Measurements from ENCODE around the gene HEXD.
"Not testable (repeated sequence)": the region's sequence is repeated elsewhere in the genome, so short reads cannot be mapped to it uniquely, and the experiment has no call there.

HEXD gene

GRCh38 chr17:82457073-82457928, 39.2 kb downstream of the HEXD start:
- H3K36me3 ChIP-seq (ENCODE audit: control insufficient read depth, insufficient read depth, low read length), result peaks cover 8% of the 10 kb centered on the region
- no peaks in the 10 kb centered on the region for H3K27me3 ChIP-seq (replicated peaks; ENCODE audit: control insufficient read depth, insufficient read depth, low read length)
- no peak for TF ChIP-seq CTCF (IDR thresholded peaks at IDR 0.05; ENCODE audit: insufficient read depth, low read length, poor library complexity, severe bottlenecking)
- peak overlapping the region; percentile 92 for H3K4me3 ChIP-seq (replicated peaks; ENCODE audit: low read depth, low read length)
- DNase-seq (ENCODE audit: extremely low read depth, insufficient read length), result no peak

GRCh38 chr17:82457929-82458178, 39.7 kb downstream of the HEXD start:
- Histone ChIP-seq H3K27me3 (replicated peaks; ENCODE audit: control insufficient read depth, insufficient read depth, low read length) (no peaks in the 10 kb centered on the region), H3K36me3 (ENCODE audit: control insufficient read depth, insufficient read depth, low read length) (peaks cover 14% of the 10 kb centered on the region), H3K4me3 (replicated peaks; ENCODE audit: low read depth, low read length) (peak overlapping the region; percentile 92)
- DNase-seq (ENCODE audit: extremely low read depth, insufficient read length), result no peak
- no peak for TF ChIP-seq CTCF (IDR thresholded peaks at IDR 0.05; ENCODE audit: insufficient read depth, low read length, poor library complexity, severe bottlenecking)

GRCh38 chr17:82458179-82458884, 40.2 kb downstream of the HEXD start, which contains the start of gene NARF:
NARF (plus strand) TSS chr17:82458741; CDS start chr17:82458804, 63 bp downstream.
- H3K27me3 ChIP-seq (replicated peaks; ENCODE audit: control insufficient read depth, insufficient read depth, low read length), result no peaks in the 10 kb centered on the region
- peak within 1 kb of the TSS; percentile 92 for H3K4me3 ChIP-seq (replicated peaks; ENCODE audit: low read depth, low read length)
- H3K36me3 ChIP-seq (ENCODE audit: control insufficient read depth, insufficient read depth, low read length), result peaks cover 17% of the 10 kb centered on the region
- DNase-seq (ENCODE audit: extremely low read depth, insufficient read length), result peak; percentile 98
- no peak for TF ChIP-seq CTCF (IDR thresholded peaks at IDR 0.05; ENCODE audit: insufficient read depth, low read length, poor library complexity, severe bottlenecking)

GRCh38 chr17:82458885-82459424, 40.8 kb downstream of the HEXD start:
- peak; percentile 57 for DNase-seq (ENCODE audit: extremely low read depth, insufficient read length)

GRCh38 chr17:82459936-82460335, 41.8 kb downstream of the HEXD start:
- not testable (repeated sequence) for DNase-seq (ENCODE audit: extremely low read depth, insufficient read length); H3K4me3 ChIP-seq (replicated peaks; ENCODE audit: low read depth, low read length); H3K27me3 ChIP-seq (replicated peaks; ENCODE audit: control insufficient read depth, insufficient read depth, low read length)
- peaks cover 27% of the 10 kb centered on the region for H3K36me3 ChIP-seq (ENCODE audit: control insufficient read depth, insufficient read depth, low read length)

More at GRCh38 chr17:82458885-82459424, 40.8 kb downstream of the HEXD start:
- H3K36me3 ChIP-seq (ENCODE audit: control insufficient read depth, insufficient read depth, low read length), result peaks cover 22% of the 10 kb centered on the region
- no peaks in the 10 kb centered on the region for H3K27me3 ChIP-seq (replicated peaks; ENCODE audit: control insufficient read depth, insufficient read depth, low read length)
- TF ChIP-seq CTCF (IDR thresholded peaks at IDR 0.05; ENCODE audit: insufficient read depth, low read length, poor library complexity, severe bottlenecking), result no peak
- H3K4me3 ChIP-seq (replicated peaks; ENCODE audit: low read depth, low read length), result peak overlapping the region; percentile 92
